ENCODE measurements around the gene PON3.
"Not testable (repeated sequence)": the region's sequence is repeated elsewhere in the genome, so short reads cannot be mapped to it uniquely, and the experiment has no call there.

Gene PON3

GRCh38 chr7:95412075-95412474, 15.9 kb upstream of the PON3 start:
- DNase-seq (ENCODE audit: low read depth, low spot score), result no peak

GRCh38 chr7:95411666-95412065, 15.5 kb upstream of the PON3 start:
- no peak for DNase-seq (ENCODE audit: low read depth, low spot score)

GRCh38 chr7:95411036-95411435, 14.9 kb upstream of the PON3 start:
- DNase-seq (ENCODE audit: low read depth, low spot score), result no peak

- no peak for DNase-seq (ENCODE audit: low read depth, low spot score)
Measured at GRCh38 chr7:95407751-95408150, 11.6 kb upstream of the PON3 start.

GRCh38 chr7:95405800-95406199, 9.6 kb upstream of the PON3 start:
- no peak for DNase-seq (ENCODE audit: low read depth, low spot score)

- no peak for DNase-seq (ENCODE audit: low read depth, low spot score)
Measured at GRCh38 chr7:95405208-95405607, 9.0 kb upstream of the PON3 start.

GRCh38 chr7:95404316-95404865, 8.2 kb upstream of the PON3 start:
- DNase-seq (ENCODE audit: low read depth, low spot score), result no peak

- DNase-seq (ENCODE audit: low read depth, low spot score), result no peak
Measured at GRCh38 chr7:95398155-95398940, 2.2 kb upstream of the PON3 start.

GRCh38 chr7:95397381-95397780, 1.2 kb upstream of the PON3 start:
- no peak for DNase-seq (ENCODE audit: low read depth, low spot score)

- no peak for DNase-seq (ENCODE audit: low read depth, low spot score)
Measured at GRCh38 chr7:95395755-95396135, 430 bp downstream of the PON3 start.

- DNase-seq (ENCODE audit: low read depth, low spot score), result no peak
Measured at GRCh38 chr7:95394370-95394769, 1.8 kb downstream of the PON3 start.

GRCh38 chr7:95391761-95392160, 4.4 kb downstream of the PON3 start:
- no peak for DNase-seq (ENCODE audit: low read depth, low spot score)

- DNase-seq (ENCODE audit: low read depth, low spot score), result no peak
Measured at GRCh38 chr7:95389516-95389915, 6.7 kb downstream of the PON3 start.

GRCh38 chr7:95379457-95379856, 16.7 kb downstream of the PON3 start:
- not testable (repeated sequence) for DNase-seq (ENCODE audit: low read depth, low spot score)

- no peak for DNase-seq (ENCODE audit: low read depth, low spot score)
Measured at GRCh38 chr7:95376632-95377400, 19.4 kb downstream of the PON3 start.

GRCh38 chr7:95375591-95376257, 20.5 kb downstream of the PON3 start:
- no peak for DNase-seq (ENCODE audit: low read depth, low spot score)

GRCh38 chr7:95373323-95373722, 22.9 kb downstream of the PON3 start:
- no peak for DNase-seq (ENCODE audit: low read depth, low spot score)

GRCh38 chr7:95368235-95368634, 27.9 kb downstream of the PON3 start:
- DNase-seq (ENCODE audit: low read depth, low spot score), result no peak

GRCh38 chr7:95367606-95368005, 28.6 kb downstream of the PON3 start:
- DNase-seq (ENCODE audit: low read depth, low spot score), result no peak

- no peak for DNase-seq (ENCODE audit: low read depth, low spot score)
Measured at GRCh38 chr7:95365151-95365550, 31.0 kb downstream of the PON3 start.

GRCh38 chr7:95357623-95358022, 38.6 kb downstream of the PON3 start:
- DNase-seq (ENCODE audit: low read depth, low spot score), result no peak

GRCh38 chr7:95342642-95343307, 53.4 kb downstream of the PON3 start:
- no peak for DNase-seq (ENCODE audit: low read depth, low spot score)

Data from brain pericyte (primary cell).